Loucy (cell line): ENCODE data around the gene PGF.

Experiments used
- EZH2phosphoT487 ChIP-seq: fragments of 200-600 bp; IDR thresholded peaks from 2 replicates; pipeline ENCODE4 v1.6.1; 2018; ENCODE audit warnings: antibody characterized with exemption, mild to moderate bottlenecking, moderate library complexity, borderline replicate concordance
- TF ChIP-seq, protein P1 (sequence below): fragments of 200-600 bp; sonication (generic); conservative IDR thresholded peaks from 2 replicates; pipeline ENCODE4 v1.5.1; 2014; ENCODE audit warnings: mild to moderate bottlenecking, antibody characterized with exemption, low read length

DNA sequence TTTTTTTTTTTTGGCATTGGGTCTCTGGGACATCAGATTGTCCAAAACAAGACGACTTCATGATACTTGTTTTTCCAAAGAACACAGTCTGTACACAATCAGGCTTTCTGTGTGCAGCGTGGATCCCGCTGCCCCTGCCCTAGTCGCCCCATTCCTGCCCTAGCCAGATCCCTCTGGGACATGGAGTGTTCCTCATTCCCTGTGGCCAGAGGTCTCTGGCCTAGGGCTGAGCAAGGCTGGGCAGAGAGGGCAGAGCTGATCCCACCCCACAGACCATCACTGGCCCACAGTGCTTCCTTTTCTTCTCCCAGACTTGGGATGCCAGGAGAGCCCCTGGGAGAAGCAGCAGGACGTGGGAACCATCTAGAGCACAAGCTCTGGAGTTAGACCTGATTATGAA, 26.4 kb upstream of the PGF start:
- TF ChIP-seq, protein P1, sequence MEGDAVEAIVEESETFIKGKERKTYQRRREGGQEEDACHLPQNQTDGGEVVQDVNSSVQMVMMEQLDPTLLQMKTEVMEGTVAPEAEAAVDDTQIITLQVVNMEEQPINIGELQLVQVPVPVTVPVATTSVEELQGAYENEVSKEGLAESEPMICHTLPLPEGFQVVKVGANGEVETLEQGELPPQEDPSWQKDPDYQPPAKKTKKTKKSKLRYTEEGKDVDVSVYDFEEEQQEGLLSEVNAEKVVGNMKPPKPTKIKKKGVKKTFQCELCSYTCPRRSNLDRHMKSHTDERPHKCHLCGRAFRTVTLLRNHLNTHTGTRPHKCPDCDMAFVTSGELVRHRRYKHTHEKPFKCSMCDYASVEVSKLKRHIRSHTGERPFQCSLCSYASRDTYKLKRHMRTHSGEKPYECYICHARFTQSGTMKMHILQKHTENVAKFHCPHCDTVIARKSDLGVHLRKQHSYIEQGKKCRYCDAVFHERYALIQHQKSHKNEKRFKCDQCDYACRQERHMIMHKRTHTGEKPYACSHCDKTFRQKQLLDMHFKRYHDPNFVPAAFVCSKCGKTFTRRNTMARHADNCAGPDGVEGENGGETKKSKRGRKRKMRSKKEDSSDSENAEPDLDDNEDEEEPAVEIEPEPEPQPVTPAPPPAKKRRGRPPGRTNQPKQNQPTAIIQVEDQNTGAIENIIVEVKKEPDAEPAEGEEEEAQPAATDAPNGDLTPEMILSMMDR, result no peak
- no peak for TF ChIP-seq EZH2phosphoT487
